Right renal pelvis (tissue), 4 donors: Measurements from ENCODE around the gene ATRN. TPM values are rescaled to one million over a fixed set of nuclear protein-coding genes. Genes with fewer than 3 reads are reported as not detected.
A peak's percentile ranks its signal among the peaks of the same experiment; 100 is the strongest.
"Not testable (repeated sequence)": the region's sequence is repeated elsewhere in the genome, so short reads cannot be mapped to it uniquely, and the experiment has no call there.

ENCODE experiments used
- DNase-seq, 4 donors: peaks; one replicate each; pipeline ENCODE4 v3.0.0-alpha.2; 2013; ENCODE audit warnings: low read depth in 4 of 4, low spot score in 3 of 4, missing footprints in 1 of 4
- polyA plus RNA-seq, 4 donors: library from polyadenylated mRNA; unstranded; fragments of 120-200 nt; gene quantifications; one replicate each; pipeline ENCODE4 v1.2.1, GENCODE V29; 2013; ENCODE audit not compliant: insufficient read length in 4 of 4

Gene ATRN
- polyA plus RNA-seq, 4 donors, result 52.8 to 59.3 (median 55.1) TPM

DNA sequence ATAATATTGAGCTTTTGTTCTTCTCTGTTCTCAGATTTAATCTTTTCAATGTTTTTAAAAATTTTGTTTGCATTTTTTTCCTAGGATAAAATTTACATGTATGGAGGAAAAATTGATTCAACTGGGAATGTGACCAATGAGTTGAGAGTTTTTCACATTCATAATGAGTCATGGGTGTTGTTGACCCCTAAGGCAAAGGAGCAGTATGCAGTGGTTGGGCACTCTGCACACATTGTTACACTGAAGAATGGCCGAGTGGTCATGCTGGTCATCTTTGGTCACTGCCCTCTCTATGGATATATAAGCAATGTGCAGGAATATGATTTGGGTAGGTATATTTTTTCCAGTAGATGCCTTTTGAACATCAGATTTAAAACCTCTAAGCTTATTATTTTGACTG, 89.8 kb downstream of the ATRN start:
- DNase-seq, result no peak

DNA sequence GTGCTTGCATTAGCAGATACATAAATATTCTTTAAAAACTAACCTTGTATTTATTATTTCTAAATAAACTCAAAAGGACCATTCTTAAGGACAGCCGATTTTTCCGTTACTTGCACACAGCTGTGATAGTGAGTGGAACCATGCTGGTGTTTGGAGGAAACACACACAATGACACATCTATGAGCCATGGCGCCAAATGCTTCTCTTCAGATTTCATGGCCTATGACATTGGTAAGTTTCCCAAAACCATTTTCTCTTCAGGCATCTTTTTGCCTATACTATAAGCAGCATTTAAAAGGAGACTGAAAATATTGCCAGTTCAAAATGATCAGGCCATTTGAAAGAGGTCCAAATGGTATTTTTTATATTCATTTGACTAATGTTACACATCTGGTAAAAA, 92.3 kb downstream of the ATRN start:
- DNase-seq, result peak in 3 of 4 donors; percentile 23 to 35 (median 29)

- peak; percentile 5 to 23 (median 12) for DNase-seq
These were observed 92.8 kb downstream of the ATRN start for GRCh38 chr20:3563548-3564177.

GRCh38 chr20:3565851-3566250, 95.0 kb downstream of the ATRN start:
- no peak for DNase-seq

DNA sequence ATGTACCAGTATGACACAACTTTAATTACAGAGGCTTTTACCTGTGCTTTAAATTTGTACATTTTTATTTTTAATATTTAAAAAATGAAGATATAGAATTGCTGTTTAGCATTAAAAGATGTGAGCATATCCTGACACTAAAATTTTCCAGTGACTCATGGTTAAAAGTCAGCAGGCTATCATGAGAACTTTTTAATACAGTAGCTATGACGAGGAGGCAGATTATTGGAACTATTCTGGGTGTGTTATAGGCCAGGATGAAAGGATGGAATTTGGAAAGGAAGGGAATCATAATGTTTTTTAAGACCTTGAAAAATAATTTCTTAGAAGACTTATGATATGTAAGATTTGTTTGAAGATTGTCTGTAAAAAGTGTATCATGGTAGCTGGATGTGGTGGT, 101.3 kb downstream of the ATRN start:
- no peak for DNase-seq

DNA sequence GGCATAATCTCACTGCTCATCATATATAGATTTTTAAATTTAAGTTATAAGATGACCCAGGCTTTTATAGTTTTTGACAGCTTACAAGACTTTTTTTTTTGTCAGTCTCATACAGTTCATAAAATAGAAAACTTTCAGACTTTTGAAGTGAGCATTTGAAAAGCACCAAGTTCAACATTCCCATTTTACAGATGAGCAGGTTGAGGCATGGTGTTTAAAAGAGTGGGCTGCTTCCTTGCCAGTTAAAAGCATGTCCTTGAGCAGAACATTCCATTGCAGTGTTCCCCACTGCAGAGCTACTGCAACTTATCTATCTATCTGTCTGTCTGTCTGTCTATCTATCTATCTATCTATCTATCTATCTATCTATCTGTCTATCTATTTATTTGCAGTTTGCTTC, 105.5 kb downstream of the ATRN start:
- no peak for DNase-seq

GRCh38 chr20:3577366-3577765, 106.5 kb downstream of the ATRN start:
- DNase-seq, result no peak

DNA sequence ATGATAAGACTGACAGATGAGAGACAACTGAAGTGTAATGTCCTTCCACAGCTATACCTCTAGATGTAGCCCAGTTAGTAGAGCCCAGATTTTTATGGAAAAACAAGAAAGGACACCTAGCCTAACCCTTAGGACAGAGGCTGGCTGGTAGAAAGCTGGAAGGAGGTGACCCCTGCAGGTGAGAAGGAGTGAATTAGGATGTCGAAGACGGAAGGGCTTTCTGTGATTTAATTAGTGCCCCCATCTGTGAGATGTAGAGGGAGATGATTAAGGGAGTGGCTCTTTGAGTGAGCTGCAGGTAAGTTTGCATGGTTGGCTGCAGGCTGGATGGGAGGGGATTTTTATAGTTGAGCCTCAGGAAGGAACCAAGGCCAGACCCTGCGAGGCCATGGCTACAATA, 109.6 kb downstream of the ATRN start:
- DNase-seq, result no peak

DNA sequence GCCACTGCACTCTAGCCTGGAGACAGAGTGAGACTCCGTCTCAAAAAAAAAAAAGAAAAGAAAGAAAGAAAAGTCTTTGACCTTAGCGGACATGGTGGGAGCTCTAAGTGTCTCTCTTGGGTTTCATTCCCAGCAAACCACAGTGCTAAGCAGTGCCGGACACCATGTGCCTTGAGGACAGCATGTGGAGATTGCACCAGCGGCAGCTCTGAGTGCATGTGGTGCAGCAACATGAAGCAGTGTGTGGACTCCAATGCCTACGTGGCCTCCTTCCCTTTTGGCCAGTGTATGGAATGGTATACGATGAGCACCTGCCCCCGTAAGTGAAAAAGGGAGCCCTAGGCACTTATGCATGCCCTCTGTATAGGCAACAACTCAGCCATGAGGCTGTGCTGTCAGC, 112.9 kb downstream of the ATRN start:
- no peak for DNase-seq

- no peak for DNase-seq
These were observed 115.3 kb downstream of the ATRN start for GRCh38 chr20:3586093-3586492.

DNA sequence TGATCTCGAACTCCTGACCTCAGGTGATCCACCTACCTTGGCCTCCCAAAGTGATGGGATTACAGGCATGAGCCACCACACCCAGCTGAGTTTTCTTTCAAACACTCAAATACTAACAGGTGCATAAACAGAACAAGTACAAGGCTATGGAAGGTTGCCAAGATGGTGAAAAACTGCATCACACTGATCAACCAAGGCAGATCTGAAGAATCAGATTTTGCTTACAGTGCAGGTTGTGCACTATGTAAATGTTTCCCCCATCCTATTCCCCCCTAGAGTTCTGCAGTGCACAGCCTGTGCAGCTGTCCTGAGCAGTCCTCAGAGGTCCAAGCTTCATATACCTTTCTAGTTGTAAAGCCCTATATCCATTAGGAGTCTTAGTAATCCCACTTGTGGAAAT, 119.3 kb downstream of the ATRN start:
- no peak for DNase-seq

DNA sequence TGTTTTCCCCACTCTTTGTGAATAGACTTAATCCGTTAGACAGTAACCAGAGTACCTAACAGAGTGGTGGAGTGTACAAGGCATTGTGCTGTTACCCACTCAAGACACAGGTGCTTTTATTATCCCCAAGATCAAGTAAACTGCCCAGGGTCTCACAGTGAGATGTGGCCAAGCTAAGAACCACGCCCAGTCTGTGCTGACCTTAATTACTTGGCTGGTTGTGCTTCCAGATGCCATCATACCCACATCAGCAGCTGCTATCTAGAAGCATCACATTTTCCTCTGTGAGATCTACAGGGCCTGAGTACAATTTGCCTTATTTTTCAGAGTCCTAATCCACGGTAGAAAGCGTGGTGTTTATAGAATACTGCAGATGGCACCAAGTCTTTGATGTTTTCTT, 122.1 kb downstream of the ATRN start:
- no peak for DNase-seq

DNA sequence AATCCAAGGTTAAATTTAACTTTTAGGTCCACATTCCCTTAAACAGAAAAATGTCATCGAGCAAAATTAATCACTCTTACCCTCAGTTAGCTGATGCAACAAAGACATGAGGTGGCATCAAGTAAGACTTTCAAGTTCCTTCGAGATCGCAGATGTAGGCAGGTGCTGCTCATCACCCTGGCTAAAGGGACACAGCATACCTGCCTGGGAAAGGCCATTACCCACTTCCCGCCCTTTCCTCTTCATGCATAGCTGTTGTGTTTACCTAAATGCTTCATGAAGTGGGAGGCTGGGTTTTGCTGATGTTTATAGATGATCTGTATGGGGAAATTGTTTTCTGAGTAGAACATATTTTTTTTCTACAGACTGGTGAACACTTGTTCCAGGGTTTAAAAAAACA, 124.7 kb downstream of the ATRN start:
- no peak for DNase-seq

- no peak for DNase-seq
These were observed 132.3 kb downstream of the ATRN start for GRCh38 chr20:3603108-3603507.

GRCh38 chr20:3605386-3605886, 134.6 kb downstream of the ATRN start:
- not testable (repeated sequence) for DNase-seq

GRCh38 chr20:3606021-3606420, 135.2 kb downstream of the ATRN start:
- no peak for DNase-seq

DNA sequence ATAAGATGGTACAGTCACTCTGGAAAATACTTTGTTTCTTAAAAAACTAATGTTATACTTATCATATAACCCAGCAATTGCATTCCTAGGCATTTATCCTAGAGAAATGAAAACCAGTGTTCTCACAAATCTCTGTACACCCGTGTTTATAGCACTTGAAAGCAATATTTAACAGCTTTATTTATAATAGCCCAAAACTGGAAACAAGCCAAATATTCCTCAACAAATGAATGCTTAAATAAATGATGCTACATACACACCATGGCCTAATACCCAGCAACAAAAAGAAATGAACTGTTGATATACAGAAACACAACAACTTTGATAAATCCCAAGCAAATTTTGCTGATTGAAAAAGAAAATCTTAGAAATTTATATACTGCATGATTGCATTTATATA, 141.1 kb downstream of the ATRN start:
- no peak for DNase-seq

- no peak for DNase-seq
These were observed 142.2 kb downstream of the ATRN start for GRCh38 chr20:3612795-3613572.

GRCh38 chr20:3613821-3614440, 143.1 kb downstream of the ATRN start:
- no peak for DNase-seq

GRCh38 chr20:3614466-3614865, 143.6 kb downstream of the ATRN start:
- no peak for DNase-seq

GRCh38 chr20:3615171-3615840, 144.5 kb downstream of the ATRN start:
- not testable (repeated sequence) for DNase-seq
